ENCODE results near the gene PLXNA2.
A peak's percentile ranks its signal among the peaks of the same experiment; 100 is the strongest.

PLXNA2 gene

GRCh38 chr1:208025031-208025430, 219.2 kb downstream of the PLXNA2 start:
- no peaks in the 10 kb centered on the region for H3K27me3 ChIP-seq

GRCh38 chr1:208024406-208024805, 219.8 kb downstream of the PLXNA2 start:
- H3K9me3 ChIP-seq, result no peaks in the 10 kb centered on the region
- no peaks in the 10 kb centered on the region for H3K27me3 ChIP-seq
- H3K36me3 ChIP-seq, result peaks cover 18% of the 10 kb centered on the region; the same call in 1 of the 2 replicates
- H3K4me1 ChIP-seq, result no peaks in the 10 kb centered on the region
- TF ChIP-seq CTCF (IDR thresholded peaks at IDR 0.05; ENCODE audit: low read depth, low read length), result no peak
- no peak for DNase-seq
- no peak overlapping the region for H3K4me3 ChIP-seq (ENCODE audit: low read depth, low read length)

More at GRCh38 chr1:208025031-208025430, 219.2 kb downstream of the PLXNA2 start:
- TF ChIP-seq CTCF (IDR thresholded peaks at IDR 0.05; ENCODE audit: low read depth, low read length), result no peak
- Histone ChIP-seq H3K4me1 (no peaks in the 10 kb centered on the region), H3K4me3 (ENCODE audit: low read depth, low read length) (no peak overlapping the region), H3K9me3 (no peaks in the 10 kb centered on the region), H3K36me3 (peaks cover 18% of the 10 kb centered on the region; the same call in 1 of the 2 replicates)
- DNase-seq, result no peak

GRCh38 chr1:208019257-208019656, 224.9 kb downstream of the PLXNA2 start:
- Histone ChIP-seq H3K36me3 (no peaks in the 10 kb centered on the region), H3K9me3 (no peaks in the 10 kb centered on the region), H3K27me3 (no peaks in the 10 kb centered on the region), H3K4me1 (peaks cover 7% of the 10 kb centered on the region), H3K4me3 (ENCODE audit: low read depth, low read length) (no peak overlapping the region)
- no peak for TF ChIP-seq CTCF (IDR thresholded peaks at IDR 0.05; ENCODE audit: low read depth, low read length)
- DNase-seq, result no peak

- no peak for TF ChIP-seq CTCF (IDR thresholded peaks at IDR 0.05; ENCODE audit: low read depth, low read length)
- no peak for DNase-seq
- H3K27me3 ChIP-seq, result no peaks in the 10 kb centered on the region
- H3K4me1 ChIP-seq, result peaks cover 29% of the 10 kb centered on the region
- H3K9me3 ChIP-seq, result no peaks in the 10 kb centered on the region
- no peaks in the 10 kb centered on the region for H3K36me3 ChIP-seq
- no peak overlapping the region for H3K4me3 ChIP-seq (ENCODE audit: low read depth, low read length)
Measured at GRCh38 chr1:208015255-208015654, 228.9 kb downstream of the PLXNA2 start.

- TF ChIP-seq CTCF (IDR thresholded peaks at IDR 0.05; ENCODE audit: low read depth, low read length), result no peak
- no peak overlapping the region for H3K4me3 ChIP-seq (ENCODE audit: low read depth, low read length)
- DNase-seq, result peak; percentile 78
- peaks cover 50% of the 10 kb centered on the region for H3K4me1 ChIP-seq
- H3K36me3 ChIP-seq, result no peaks in the 10 kb centered on the region
- no peaks in the 10 kb centered on the region for H3K9me3 ChIP-seq
- no peaks in the 10 kb centered on the region for H3K27me3 ChIP-seq
Measured at GRCh38 chr1:208013210-208013609, 231.0 kb downstream of the PLXNA2 start.

- no peaks in the 10 kb centered on the region for H3K36me3 ChIP-seq
- H3K4me1 ChIP-seq, result peaks cover 55% of the 10 kb centered on the region
- H3K4me3 ChIP-seq (ENCODE audit: low read depth, low read length), result no peak overlapping the region
- no peaks in the 10 kb centered on the region for H3K9me3 ChIP-seq
- TF ChIP-seq CTCF (IDR thresholded peaks at IDR 0.05; ENCODE audit: low read depth, low read length), result no peak
- DNase-seq, result no peak
- H3K27me3 ChIP-seq, result no peaks in the 10 kb centered on the region
Measured at GRCh38 chr1:208012721-208013120, 231.5 kb downstream of the PLXNA2 start.

Measured in BE2C (cell line).